GM19397 (cell line): ENCODE measurements around the gene SLC17A5.

ENCODE experiments used
- ATAC-seq: cut with Tn5 transposase; IDR thresholded peaks from one replicate; pipeline ENCODE4 v1.9.1; 2021; ENCODE audit warnings: mild to moderate bottlenecking, moderate library complexity; ENCODE audit not compliant: unreplicated experiment

SLC17A5 gene

GRCh38 chr6:73667798-73668197 is 14.0 kb upstream of the SLC17A5 start:
- no peak for ATAC-seq

DNA sequence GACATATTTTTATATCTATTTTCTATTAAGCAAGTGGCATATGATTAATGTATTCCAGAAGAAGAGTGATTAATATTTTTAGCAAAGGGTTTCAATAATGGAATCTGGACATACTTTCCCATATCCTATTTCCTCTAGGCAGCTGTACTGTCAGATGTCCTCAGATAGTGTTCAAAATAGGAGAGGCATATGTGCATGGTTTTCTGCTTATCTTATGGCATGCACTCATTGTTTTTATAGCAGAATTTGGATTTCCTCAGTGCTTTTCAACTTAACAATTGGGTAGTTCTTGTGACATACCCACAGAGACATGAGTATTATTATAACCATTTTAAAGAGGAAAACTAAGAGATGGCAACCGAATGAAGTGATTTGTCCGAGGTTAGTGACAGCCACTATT is 12.6 kb upstream of the SLC17A5 start:
- no peak for ATAC-seq

DNA sequence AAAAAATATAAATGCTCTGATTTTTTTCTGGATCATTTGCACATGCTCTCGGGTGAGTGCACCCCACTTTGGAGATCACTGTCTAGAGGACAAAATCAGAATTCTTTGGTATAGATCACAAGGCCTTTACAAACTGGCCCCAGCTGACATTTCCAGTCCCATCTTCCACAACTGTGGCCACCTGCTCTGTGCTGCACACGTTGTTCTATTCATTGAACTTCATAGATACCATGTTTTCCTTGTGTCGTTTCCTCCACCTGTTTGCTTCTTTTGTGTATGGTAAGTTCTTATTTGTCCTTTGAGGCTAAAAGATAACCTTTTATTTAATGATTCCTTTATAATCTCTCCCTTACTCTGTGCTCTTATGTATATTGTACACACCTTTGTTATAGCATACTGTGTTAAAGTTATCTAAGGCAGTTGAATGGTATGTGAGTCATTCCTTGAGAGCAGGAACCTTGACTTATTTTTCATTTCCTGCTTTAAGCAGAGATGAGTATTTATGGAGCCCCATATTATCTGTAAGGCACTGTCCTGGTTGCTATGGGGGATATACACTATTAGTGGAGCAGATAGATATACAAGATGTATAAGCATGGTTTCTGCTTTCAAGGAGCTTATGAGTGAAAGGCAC is 12.0 kb upstream of the SLC17A5 start:
- ATAC-seq: no peak

DNA sequence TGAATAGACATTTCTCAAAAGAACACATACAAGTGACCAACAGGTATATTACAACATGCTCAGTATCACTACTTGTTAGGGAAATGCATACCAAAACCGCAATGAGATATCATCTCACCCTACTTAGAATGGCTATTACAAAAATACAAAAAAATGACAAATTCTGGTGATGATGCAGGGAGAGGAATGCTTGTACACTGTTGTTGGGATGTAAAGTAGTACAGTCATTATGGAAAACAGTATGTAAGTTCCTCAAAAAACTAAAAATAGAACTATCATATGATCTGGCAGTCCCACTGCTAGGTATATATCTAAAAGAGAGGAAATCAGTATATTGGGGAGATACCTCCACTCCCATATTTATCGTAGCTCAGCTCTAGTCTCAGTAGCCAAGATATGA is 10.9 kb upstream of the SLC17A5 start:
- ATAC-seq: no peak

GRCh38 chr6:73657201-73657600 is 3.4 kb upstream of the SLC17A5 start:
- no peak for ATAC-seq

DNA sequence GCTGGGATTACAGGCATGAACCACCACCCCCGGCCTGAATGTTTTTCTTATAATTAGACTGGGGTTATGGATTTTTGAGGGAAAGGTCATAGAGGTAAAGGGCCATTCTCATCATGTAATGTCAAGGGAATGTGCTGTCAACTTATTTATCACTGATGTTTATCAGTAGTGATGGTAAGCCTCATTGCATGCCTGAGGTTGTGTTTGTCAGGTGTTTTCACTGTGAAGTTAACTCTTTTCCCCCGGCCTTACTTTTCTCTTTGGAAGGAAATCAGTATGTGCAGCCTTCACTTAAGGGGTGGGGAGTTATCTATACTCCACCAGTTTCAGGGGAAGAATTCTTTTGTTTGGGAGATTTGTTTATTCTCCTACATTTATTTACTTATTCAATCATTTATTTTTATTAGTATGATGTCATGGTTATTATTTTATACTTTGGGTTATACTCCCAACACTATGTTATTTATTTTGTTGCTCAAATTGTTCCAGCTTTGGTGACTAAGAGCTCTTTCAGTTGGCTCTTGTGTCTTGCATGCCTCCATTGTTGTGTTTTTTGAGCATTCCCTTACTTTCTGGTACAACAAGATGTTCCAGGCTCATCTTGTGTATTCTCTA is 2.8 kb upstream of the SLC17A5 start:
- no peak for ATAC-seq

- ATAC-seq: no peak
These were observed 1.6 kb upstream of the SLC17A5 start for GRCh38 chr6:73655341-73655917.

DNA sequence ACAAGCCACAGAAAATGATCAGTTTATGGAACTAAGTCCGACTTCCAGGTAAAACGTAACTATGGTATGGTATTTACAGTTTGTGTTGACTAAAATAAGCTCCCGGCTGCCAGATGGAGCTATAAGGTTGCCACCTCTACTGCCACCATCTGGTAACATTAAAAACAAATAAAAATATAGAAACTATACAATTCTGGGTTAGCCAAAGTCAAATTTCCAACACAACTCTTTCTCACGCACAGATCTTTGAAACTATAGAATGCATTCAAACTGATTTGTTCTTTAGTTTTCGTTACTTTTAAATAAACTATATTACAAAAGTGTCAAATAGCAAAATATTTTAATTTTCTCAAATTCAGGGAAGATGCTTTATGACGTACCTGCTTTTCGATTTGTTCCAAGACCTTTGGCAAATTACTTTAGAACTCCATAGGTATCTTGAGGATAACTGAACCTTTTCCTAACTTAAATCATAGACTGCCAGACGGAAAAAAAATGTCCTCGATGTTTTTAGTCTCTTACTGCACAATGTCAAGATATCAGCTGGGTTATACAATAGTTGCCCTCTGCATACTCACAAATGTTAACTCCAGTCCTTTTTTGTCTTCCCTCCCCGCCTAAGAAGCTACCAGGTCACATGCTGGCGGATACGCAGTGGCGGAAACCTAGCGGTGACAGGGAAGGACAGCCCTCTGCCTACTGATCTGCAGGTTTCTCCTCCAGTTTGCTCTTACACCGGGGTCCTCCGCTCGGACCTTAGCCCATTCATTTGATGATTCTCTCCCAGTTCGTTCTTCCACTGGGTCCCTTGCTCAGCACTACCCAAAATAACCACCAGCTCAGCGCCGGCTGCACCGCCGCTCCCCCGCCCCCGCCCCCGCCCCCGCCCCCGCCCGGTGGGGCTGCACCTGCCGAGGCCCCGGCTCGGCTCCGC is 888 bp downstream of the SLC17A5 start:
- ATAC-seq: peak; percentile 43

GRCh38 chr6:73649783-73650182 is 4.0 kb downstream of the SLC17A5 start:
- no peak for ATAC-seq

DNA sequence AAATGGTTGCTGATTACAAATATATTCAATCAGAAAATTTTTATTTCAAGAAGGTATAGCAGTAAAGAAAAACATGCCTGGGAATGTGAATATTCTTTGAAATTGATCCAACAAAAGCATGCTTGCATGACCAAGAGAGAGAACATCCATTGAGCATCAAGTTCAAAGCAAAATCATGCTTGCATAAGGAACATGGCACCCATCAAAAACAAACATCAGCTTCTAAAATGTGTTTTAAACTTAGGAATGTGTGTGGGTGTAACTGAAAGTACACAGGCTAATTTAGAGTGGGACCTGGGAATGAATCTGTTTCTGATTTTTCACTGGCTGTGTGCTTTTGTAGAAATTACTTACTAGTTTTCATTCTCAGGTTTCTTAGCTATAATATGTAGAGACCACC is 5.6 kb downstream of the SLC17A5 start:
- no peak for ATAC-seq

GRCh38 chr6:73644941-73645591 is 8.7 kb downstream of the SLC17A5 start:
- ATAC-seq: no peak

- no peak for ATAC-seq
These were observed 9.8 kb downstream of the SLC17A5 start for GRCh38 chr6:73644030-73644429.

DNA sequence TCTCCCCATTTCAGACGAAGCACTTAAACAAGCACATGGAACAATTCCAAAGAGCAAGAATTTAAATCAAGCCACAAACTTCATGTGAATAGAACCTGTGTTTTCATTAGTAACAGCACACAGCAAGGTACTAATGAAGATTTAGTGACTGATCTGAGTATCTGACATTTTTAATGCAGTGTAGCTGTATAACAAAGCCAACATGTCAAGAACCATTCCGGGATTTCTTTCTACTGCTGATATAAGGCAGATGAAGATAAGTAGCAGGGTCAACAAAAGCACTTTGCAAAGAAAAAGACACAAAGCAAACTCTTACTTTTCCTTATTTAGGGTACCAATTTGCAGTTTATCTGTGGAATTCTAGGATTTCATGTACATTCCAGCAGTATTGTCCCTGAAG is 11.3 kb downstream of the SLC17A5 start:
- ATAC-seq: no peak

DNA sequence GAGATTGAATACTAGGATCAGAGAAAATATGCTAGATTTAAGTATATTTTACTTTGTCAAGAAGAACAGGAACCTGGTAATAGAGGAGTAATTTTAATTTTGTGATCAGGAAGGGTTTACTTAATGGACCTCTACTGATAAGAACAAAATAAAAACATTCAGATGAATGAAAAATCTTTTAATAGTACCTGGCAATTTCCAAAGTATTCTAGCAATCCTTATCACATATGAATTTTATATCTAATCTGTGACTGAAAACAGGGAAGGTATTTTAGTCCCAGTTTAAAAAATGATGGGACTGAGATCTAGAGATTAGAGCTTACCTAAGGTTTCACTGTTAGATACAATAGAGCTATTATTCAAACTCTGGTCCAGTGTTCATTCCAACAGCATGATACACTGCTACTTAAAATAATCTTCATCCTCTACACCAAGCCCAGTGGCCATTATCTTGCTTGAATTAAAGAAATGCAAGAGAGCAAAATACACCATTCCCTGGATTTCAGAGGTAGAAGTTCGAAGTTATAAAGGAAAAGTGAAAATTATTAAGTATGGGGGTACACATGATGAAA is 13.5 kb downstream of the SLC17A5 start:
- no peak for ATAC-seq

DNA sequence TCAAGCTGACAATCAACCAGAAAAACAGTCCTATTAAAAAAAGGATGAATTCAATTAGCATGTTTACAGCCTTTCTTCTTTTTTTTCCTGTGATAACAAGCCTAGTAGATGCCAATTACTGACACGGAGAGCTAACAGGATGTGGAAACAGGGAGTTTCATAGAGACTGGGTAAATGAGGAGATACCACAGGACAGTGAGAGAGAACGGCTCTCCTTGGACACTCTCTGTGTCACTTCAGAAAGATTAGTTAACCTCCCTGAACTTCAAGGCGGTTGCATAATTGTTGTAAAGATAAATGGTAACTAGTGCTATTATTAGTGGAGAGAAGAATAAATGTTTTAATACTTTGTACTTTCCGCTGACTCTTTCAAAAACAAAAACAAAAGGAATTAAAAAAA is 14.8 kb downstream of the SLC17A5 start:
- no peak for ATAC-seq

DNA sequence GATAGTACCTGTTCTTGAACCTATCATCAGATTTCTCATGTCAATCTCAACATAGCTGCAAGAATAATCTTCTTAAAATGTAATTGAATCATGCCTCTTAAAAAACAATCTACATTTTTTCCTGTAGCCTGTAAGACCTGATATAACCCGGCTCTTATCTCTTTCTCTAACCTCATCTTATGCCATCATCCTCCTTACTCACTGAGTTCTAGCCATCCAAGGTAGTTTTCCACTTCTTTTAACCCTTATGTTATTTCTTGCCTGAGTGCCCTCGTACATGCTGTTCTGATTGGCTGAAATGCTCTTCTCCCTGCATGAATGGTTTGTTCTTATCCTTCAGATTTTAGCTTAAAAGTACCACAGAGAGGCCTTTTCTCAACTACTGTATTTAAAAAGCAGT is 16.4 kb downstream of the SLC17A5 start:
- no peak for ATAC-seq

DNA sequence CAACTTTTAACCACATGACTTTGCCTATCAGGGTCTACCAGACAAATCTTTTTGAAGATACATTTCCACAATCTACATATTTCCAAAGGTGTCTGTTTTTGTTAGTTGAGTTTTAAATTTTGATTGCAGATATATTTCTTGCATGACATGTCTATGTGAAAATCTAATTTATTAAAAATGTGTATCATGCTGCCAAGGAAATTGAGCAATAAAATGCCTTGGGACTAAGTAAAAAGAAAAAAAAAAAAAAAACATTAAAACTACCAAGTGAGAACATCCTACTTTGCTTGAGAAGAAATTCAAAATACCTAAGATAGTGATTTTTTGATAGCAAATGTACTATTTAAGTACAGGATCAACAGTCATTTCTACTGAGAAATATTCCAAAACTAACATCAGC is 17.7 kb downstream of the SLC17A5 start:
- ATAC-seq: no peak

DNA sequence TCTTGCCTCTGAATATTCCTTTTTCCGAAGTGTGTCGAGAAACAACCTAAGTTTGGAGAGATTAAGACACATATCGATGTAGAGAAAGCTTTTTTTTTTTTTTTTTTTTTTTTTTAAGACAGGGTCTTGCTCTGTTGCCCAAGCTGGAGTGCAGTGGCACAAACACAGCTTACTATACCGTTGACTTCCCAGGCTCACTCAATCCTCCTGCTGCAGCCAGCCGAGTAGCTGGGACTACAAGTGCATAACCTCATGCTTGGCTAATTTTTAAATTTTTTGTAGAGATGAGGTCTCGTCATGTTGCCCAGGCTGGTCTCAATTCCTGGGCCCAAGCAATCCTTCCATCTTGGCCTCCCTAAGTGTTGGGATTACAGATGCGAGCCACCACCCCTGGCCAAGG is 21.4 kb downstream of the SLC17A5 start:
- no peak for ATAC-seq

DNA sequence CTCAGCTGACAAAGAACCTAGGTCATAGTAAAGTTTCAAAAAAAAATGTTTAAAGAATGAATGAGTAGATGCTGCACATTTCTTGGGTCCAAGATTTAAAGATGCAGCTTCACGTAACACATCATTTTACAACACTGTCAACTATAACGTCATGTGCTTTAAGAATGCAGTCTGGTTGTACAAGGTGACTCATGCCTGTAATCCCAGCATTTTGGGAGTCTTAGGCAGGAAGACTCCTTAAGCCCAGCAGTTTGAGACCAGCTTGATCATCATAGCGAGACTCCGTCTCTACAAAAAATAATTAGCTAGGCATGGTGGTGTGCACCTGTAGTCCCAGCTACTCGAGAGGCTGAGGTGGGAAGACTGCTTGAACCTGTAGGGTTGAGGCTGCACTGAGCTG is 21.9 kb downstream of the SLC17A5 start:
- no peak for ATAC-seq

- ATAC-seq: no peak
These were observed 23.4 kb downstream of the SLC17A5 start for GRCh38 chr6:73630401-73630800.

- no peak for ATAC-seq
These were observed 28.9 kb downstream of the SLC17A5 start for GRCh38 chr6:73624896-73625295.
